Esophagus squamous epithelium (tissue), 4 donors: ENCODE measurements around the gene NTF3.

Experiments used
- POLR2A ChIP-seq, 4 donors: fragments of 450-650 bp; IDR thresholded peaks; one replicate each; pipeline ENCODE4 v1.6.1; 2017; ENCODE audit warnings: antibody characterized with exemption in 4 of 4, mild to moderate bottlenecking in 4 of 4, moderate library complexity in 3 of 4
- TF ChIP-seq, protein P1 (sequence below), 6 experiments: fragments of 450-650 bp in 4 of 6; fragments of 200-600 bp in 2 of 6; sonication (generic) in 2 of 6; IDR thresholded peaks; one replicate each; pipeline ENCODE4 v1.5.1; 2016 to 2019; ENCODE audit warnings: antibody characterized with exemption in 6 of 6, mild to moderate bottlenecking in 4 of 6, moderate library complexity in 4 of 6

DNA sequence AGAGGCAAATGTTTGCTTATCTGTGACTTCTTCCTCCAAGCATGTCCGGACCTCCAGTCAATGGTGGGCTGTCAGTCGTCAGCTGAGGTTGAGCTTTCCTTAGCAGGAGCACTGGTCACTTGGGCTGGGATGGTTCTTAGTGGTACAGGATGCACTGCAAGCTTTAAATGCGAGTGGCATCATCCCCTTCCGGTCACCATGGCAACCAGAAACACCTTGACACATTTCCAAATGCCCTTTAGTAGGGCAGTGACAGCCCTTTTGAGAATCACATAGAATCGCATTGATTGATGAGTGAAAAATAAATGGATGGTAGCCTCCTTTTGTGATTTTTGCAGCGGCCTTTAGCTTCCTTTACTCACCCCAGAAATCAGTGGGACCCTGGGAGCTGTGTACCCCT is 24.1 kb downstream of the NTF3 start:
- TF ChIP-seq, protein P1, sequence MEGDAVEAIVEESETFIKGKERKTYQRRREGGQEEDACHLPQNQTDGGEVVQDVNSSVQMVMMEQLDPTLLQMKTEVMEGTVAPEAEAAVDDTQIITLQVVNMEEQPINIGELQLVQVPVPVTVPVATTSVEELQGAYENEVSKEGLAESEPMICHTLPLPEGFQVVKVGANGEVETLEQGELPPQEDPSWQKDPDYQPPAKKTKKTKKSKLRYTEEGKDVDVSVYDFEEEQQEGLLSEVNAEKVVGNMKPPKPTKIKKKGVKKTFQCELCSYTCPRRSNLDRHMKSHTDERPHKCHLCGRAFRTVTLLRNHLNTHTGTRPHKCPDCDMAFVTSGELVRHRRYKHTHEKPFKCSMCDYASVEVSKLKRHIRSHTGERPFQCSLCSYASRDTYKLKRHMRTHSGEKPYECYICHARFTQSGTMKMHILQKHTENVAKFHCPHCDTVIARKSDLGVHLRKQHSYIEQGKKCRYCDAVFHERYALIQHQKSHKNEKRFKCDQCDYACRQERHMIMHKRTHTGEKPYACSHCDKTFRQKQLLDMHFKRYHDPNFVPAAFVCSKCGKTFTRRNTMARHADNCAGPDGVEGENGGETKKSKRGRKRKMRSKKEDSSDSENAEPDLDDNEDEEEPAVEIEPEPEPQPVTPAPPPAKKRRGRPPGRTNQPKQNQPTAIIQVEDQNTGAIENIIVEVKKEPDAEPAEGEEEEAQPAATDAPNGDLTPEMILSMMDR (IDR thresholded peaks at IDR 0.05) = no peak
- no peak for TF ChIP-seq POLR2A (IDR thresholded peaks at IDR 0.05)
